ENCODE data around the gene ZBTB7A. TPM values are rescaled to one million over a fixed set of nuclear protein-coding genes. Genes with fewer than 3 reads are reported as not detected.

The ZBTB7A gene
- total and polyA plus RNA-seq, 2 donors (not counting 1 experiment from before 2014, with no cell fraction given), result 4.9 to 17.7 TPM

GRCh38 chr19:4096049-4096892 lies 29.6 kb upstream of the ZBTB7A start:
- no peaks in the 10 kb centered on the region for H3K4me1 ChIP-seq (ENCODE audit: control insufficient read depth, extremely low read depth, insufficient read depth, low read length)
- H2AFZ ChIP-seq (ENCODE audit: low read length), result no peak overlapping the region
- no peaks in the 10 kb centered on the region for H3K27me3 ChIP-seq (ENCODE audit: control insufficient read depth, insufficient read depth, low read length)
- DNase-seq (ENCODE audit: low read depth in 2 of 2), result no peak
- peaks cover 17% of the 10 kb centered on the region for H3K36me3 ChIP-seq (ENCODE audit: control insufficient read depth, insufficient read depth, low read length)
- no peak overlapping the region for H3K4me3 ChIP-seq (replicated peaks in 1 of 4; ENCODE audit: control extremely low read depth in 1 of 4, insufficient read depth in 1 of 4, low read depth in 3 of 4, low read length in 4 of 4)
- H3K9me3 ChIP-seq (ENCODE audit: control insufficient read depth, insufficient read depth, low read depth, low read length), result no peaks in the 10 kb centered on the region
- TF ChIP-seq CTCF (conservative IDR thresholded peaks at IDR 0.05 in 1 of 2, IDR thresholded peaks at IDR 0.05 in 1 of 2; ENCODE audit: low read depth in 1 of 2, low read length in 2 of 2), result no peak
- no peak for TF ChIP-seq EZH2 (IDR thresholded peaks at IDR 0.05; ENCODE audit: low read length, missing control alignments)
- H4K20me1 ChIP-seq (ENCODE audit: control insufficient read depth, extremely low read depth, insufficient read depth, low read length), result no peaks in the 10 kb centered on the region
- H3K4me2 ChIP-seq (ENCODE audit: extremely low read depth, insufficient read depth, low read length), result no peak overlapping the region
- no peak overlapping the region for H3K27ac ChIP-seq (ENCODE audit: insufficient read depth, low read length)
- H3K9ac ChIP-seq (ENCODE audit: insufficient read depth, low read length), result no peak overlapping the region
- H3K79me2 ChIP-seq (ENCODE audit: control insufficient read depth, insufficient read depth, low read length), result no peaks in the 10 kb centered on the region

- Histone ChIP-seq H3K27ac (ENCODE audit: insufficient read depth, low read length) (no peak overlapping the region), H3K4me1 (ENCODE audit: control insufficient read depth, extremely low read depth, insufficient read depth, low read length) (no peaks in the 10 kb centered on the region), H4K20me1 (ENCODE audit: control insufficient read depth, extremely low read depth, insufficient read depth, low read length) (no peaks in the 10 kb centered on the region), H3K79me2 (ENCODE audit: control insufficient read depth, insufficient read depth, low read length) (no peaks in the 10 kb centered on the region), H2AFZ (ENCODE audit: low read length) (no peak overlapping the region), H3K27me3 (ENCODE audit: control insufficient read depth, insufficient read depth, low read length) (no peaks in the 10 kb centered on the region), H3K36me3 (ENCODE audit: control insufficient read depth, insufficient read depth, low read length) (peaks cover 15% of the 10 kb centered on the region), H3K9me3 (ENCODE audit: control insufficient read depth, insufficient read depth, low read depth, low read length) (no peaks in the 10 kb centered on the region), H3K4me3 (replicated peaks in 1 of 4; ENCODE audit: control extremely low read depth in 1 of 4, insufficient read depth in 1 of 4, low read depth in 3 of 4, low read length in 4 of 4) (no peak overlapping the region), H3K9ac (ENCODE audit: insufficient read depth, low read length) (no peak overlapping the region), H3K4me2 (ENCODE audit: extremely low read depth, insufficient read depth, low read length) (no peak overlapping the region)
- no peak for TF ChIP-seq EZH2 (IDR thresholded peaks at IDR 0.05; ENCODE audit: low read length, missing control alignments)
- no peak for DNase-seq (ENCODE audit: low read depth in 2 of 2)
Measured at GRCh38 chr19:4095488-4095844, 28.8 kb upstream of the ZBTB7A start.

- Histone ChIP-seq H3K27ac (ENCODE audit: insufficient read depth, low read length) (no peak overlapping the region), H3K27me3 (ENCODE audit: control insufficient read depth, insufficient read depth, low read length) (no peaks in the 10 kb centered on the region), H2AFZ (ENCODE audit: low read length) (no peak overlapping the region), H3K36me3 (ENCODE audit: control insufficient read depth, insufficient read depth, low read length) (peaks cover 15% of the 10 kb centered on the region), H3K4me2 (ENCODE audit: extremely low read depth, insufficient read depth, low read length) (no peak overlapping the region), H4K20me1 (ENCODE audit: control insufficient read depth, extremely low read depth, insufficient read depth, low read length) (no peaks in the 10 kb centered on the region), H3K79me2 (ENCODE audit: control insufficient read depth, insufficient read depth, low read length) (no peaks in the 10 kb centered on the region), H3K4me3 (replicated peaks in 1 of 4; ENCODE audit: control extremely low read depth in 1 of 4, insufficient read depth in 1 of 4, low read depth in 3 of 4, low read length in 4 of 4) (no peak overlapping the region), H3K9ac (ENCODE audit: insufficient read depth, low read length) (no peak overlapping the region), H3K9me3 (ENCODE audit: control insufficient read depth, insufficient read depth, low read depth, low read length) (no peaks in the 10 kb centered on the region), H3K4me1 (ENCODE audit: control insufficient read depth, extremely low read depth, insufficient read depth, low read length) (no peaks in the 10 kb centered on the region)
- TF ChIP-seq CTCF (conservative IDR thresholded peaks at IDR 0.05 in 1 of 2, IDR thresholded peaks at IDR 0.05 in 1 of 2; ENCODE audit: low read depth in 1 of 2, low read length in 2 of 2), result no peak
- TF ChIP-seq EZH2 (IDR thresholded peaks at IDR 0.05; ENCODE audit: low read length, missing control alignments), result no peak
- no peak for DNase-seq (ENCODE audit: low read depth in 2 of 2)
Measured at GRCh38 chr19:4094761-4095487, 28.2 kb upstream of the ZBTB7A start.

Measured in fibroblast of lung (primary cell).